ENCODE results near the gene LITAFD.

The LITAFD gene

DNA sequence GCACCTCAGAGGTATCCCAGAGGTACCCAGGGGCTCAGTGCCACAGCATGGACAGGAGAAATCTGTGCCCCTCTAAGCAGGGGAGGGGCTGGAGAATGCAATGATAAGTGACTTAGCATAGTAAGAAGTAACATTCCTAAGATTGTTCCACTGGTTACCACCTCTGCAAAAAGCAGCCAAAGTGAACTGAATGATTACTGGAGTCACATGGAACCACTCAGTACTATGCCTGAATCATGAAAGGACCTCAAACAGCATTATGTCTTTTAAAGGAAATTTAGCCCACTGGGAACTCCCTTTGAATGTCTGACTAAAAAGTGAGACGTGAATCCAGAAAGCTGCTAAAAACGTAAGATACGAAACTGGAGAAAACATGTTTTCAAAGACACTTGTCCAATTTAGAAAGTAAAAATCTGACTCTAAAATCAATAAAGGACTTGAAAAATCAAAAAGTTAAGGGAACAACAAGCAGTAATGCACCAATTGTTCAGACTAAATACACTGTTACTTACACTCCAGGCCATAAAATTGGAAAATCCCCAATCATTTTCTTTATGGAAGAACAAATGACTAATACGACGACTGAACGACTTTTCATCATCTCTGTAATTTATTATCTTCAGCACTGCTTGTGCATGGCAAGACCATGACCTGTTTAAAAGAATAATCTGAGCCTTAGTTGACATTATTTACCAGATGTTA is 38.6 kb downstream of the LITAFD start:
- no peak for DNase-seq

DNA sequence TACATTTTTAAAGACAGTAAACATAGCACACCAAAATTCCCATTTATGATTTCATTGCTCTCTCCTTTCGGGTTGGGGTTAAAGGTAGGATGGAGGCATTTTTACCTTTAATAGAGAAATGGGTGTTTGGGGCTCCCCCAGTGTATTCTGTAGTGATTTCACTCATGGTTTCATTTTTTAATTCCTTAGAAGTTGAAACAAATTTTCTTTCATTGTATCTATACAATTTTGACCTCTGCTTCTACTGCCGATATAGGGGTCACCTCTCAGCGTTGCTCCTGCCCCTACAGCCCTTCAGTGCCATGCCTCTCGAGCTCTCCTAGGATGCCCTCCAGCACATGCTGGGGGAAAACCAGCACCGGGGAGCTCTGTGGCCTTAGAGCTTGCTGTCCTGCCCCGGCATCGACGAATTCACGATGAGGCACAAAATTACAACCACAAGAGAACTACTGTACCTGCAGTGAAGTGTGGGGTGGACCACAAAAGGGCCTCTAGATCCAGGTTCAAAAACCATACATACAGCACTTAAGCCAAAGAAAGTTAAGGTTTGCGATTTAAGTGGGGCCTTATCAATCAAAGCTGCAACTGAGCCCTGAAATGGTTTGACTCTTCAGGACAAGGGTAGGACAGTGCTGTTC is 39.3 kb downstream of the LITAFD start:
- DNase-seq: no peak

DNA sequence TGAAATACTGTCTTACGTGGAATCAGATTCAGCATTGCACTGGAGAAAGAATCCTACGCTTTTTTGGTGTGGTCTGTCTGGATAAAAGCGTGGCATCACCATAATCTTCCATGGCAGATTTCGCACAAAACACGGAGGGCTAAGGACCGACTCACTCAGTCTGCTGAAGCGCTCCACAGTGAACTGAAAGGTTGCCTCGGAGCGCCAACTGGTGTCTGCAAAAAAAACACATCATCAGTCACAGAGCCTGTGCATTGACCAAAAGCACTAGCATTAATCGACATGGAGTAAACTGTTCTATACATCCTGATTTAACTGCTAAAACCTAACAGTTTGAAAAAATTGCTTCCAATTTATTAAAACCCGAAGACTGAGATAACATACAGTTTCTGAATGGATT is 41.0 kb downstream of the LITAFD start:
- DNase-seq: no peak

DNA sequence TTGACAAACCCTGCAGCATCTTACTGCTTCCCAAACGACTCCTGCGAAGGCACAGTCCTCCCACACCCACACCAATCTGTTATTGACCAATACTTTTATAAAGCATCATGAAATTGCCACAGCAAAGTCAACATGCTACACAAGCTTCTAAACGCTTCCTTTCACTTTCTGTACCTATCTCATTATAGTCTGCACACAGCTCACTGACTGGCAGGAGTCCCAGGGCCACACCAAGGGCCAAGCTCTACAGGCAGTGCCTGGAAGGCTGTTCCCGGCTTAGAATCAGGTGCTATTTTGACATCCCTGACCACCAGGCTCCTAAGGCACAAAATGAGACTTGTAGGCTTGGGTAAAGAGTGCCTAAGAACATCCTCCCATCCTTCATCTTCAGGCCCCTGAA is 42.1 kb downstream of the LITAFD start:
- DNase-seq: peak; percentile 7 to 29

- DNase-seq: no peak
These were observed 43.3 kb downstream of the LITAFD start for GRCh38 chr16:8925455-8925854.

- no peak for DNase-seq
These were observed 44.7 kb downstream of the LITAFD start for GRCh38 chr16:8926827-8927226.

DNA sequence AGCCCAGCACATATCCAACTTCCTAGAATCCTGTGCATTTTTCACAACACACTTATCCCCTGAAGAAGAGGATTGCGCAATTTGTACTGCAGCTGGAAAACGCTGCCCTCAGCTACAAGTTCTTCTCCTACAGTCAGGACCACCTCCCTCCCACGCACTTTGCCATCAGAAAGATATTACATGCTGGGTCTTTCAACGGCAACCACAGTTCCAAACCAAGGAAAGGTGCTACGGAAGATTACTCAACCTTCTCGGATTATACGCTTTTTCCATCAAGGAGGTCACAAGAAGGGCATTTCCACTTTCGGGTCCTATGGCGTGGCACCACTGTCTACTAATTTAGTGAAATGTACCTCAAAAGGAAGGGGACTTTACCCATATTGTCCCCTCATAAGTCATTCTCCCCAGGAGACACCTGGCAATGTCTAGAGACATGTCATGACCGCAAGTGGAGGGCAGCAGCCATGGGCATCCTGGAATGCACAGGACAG is 46.4 kb downstream of the LITAFD start:
- DNase-seq: peak; percentile 15 to 30

GRCh38 chr16:8929086-8929748 is 47.1 kb downstream of the LITAFD start:
- no peak for DNase-seq

- peak in 1 of 2 donors; percentile 44 for DNase-seq
These were observed 49.7 kb downstream of the LITAFD start for GRCh38 chr16:8931859-8932258.

- DNase-seq: no peak
These were observed 52.5 kb downstream of the LITAFD start for GRCh38 chr16:8934601-8935000.
